H1 (cell line): Measurements from ENCODE around the gene DCAF6.

Experiments
- CTCF ChIP-seq, 3 experiments: IDR thresholded peaks; 1 replicate in 2 of 3; 2 replicates in 1 of 3; pipeline versions ENCODE4 v1.5.1 to v1.6.1; 2011; ENCODE audit warnings: low read length in 3 of 3, mild to moderate bottlenecking in 3 of 3, inconsistent platforms in 2 of 3, low read depth in 1 of 3, moderate library complexity in 1 of 3; ENCODE audit not compliant: insufficient read depth in 1 of 3; ENCODE audit errors: control extremely low read depth in 1 of 3
- EZH2 ChIP-seq: fragments of 200-600 bp; sonication (generic); IDR thresholded peaks from 2 replicates; pipeline ENCODE4 v1.7.1; 2012; ENCODE audit warnings: low read depth, mild to moderate bottlenecking, moderate library complexity, low read length, inconsistent platforms; ENCODE audit not compliant: severe bottlenecking
- GTF2F1 ChIP-seq: IDR thresholded peaks from 2 replicates; pipeline ENCODE4 v1.6.1; 2012; ENCODE audit warnings: low read depth, low read length, improper control_type of control experiment, borderline replicate concordance
- POLR2A ChIP-seq, 2 experiments: IDR thresholded peaks; 1 replicate in 1 of 2; 2 replicates in 1 of 2; pipeline ENCODE4 v1.6.1; 2011; ENCODE audit warnings: low read depth in 2 of 2, low read length in 2 of 2, mild to moderate bottlenecking in 2 of 2; ENCODE audit errors: control extremely low read depth in 1 of 2
- POLR2AphosphoS5 ChIP-seq: IDR thresholded peaks from 2 replicates; pipeline ENCODE4 v1.6.1; 2011; ENCODE audit warnings: low read depth, low read length
- POU5F1 ChIP-seq: IDR thresholded peaks from 2 replicates; pipeline ENCODE4 v1.6.1; 2011; ENCODE audit warnings: low read depth, mild to moderate bottlenecking, low read length, moderate library complexity
- SIX5 ChIP-seq: IDR thresholded peaks from 2 replicates; pipeline ENCODE4 v1.6.1; 2011; ENCODE audit warnings: mild to moderate bottlenecking, low read depth, low read length
- SRF ChIP-seq: IDR thresholded peaks from 2 replicates; pipeline ENCODE4 v1.6.1; 2011; ENCODE audit warnings: mild to moderate bottlenecking, low read depth, low read length, moderate library complexity

- TF ChIP-seq SIX5 (no peak), GTF2F1 (no peak), SRF (no peak), EZH2 (no peak), CTCF (IDR thresholded peaks at IDR 0.05; ENCODE audit: control extremely low read depth in 1 of 3, insufficient read depth in 1 of 3, low read depth in 1 of 3, low read length in 3 of 3) (no peak), POLR2A (IDR thresholded peaks at IDR 0.05; ENCODE audit: control extremely low read depth in 1 of 2, low read depth in 2 of 2, low read length in 2 of 2) (no peak), POU5F1 (no peak), POLR2AphosphoS5 (no peak)
Measured at GRCh38 chr1:168112673-168113305, 176.3 kb downstream of the DCAF6 start.
